A549 treated with dexamethasone at 1 μM for 4 hours (cell line): ENCODE measurements around the gene MATN3. TPM values are rescaled to one million over a fixed set of nuclear protein-coding genes. Genes with fewer than 3 reads are reported as not detected.

Experiments
- total RNA-seq: library from RNA; stranded (reverse); fragments of 200-300 nt; extraction: Qiagen RNA extraction; gene quantifications from 5 replicates; pipeline ENCODE4 v1.2.3, GENCODE V29; 2022

Gene MATN3
- total RNA-seq = 11.0 to 18.8 TPM (median 15.4 TPM) in 5 replicates

GRCh38 chr2:20012282-20013125 is at the start of gene MATN3:
MATN3 (minus strand) TSS chr2:20012668; CDS start chr2:20012631, 37 bp downstream.

GRCh38 chr2:20051532-20052228 is 39.2 kb upstream of the MATN3 start, which contains the start of gene LAPTM4A:
LAPTM4A (minus strand) TSS chr2:20051628; CDS start chr2:20051520, 108 bp downstream.

GRCh38 chr2:19989667-19990415 is 22.6 kb downstream of the MATN3 start, which contains the start of gene WDR35:
WDR35 (minus strand) TSS chr2:19990105; CDS start chr2:19990015, 90 bp downstream.

Other genes with a start within 250 kb of the MATN3 start
- 9.7 to 14.6 TPM (median 11.6 TPM) in 5 replicates for gene TTC32, start 110.7 kb downstream of the MATN3 start, total RNA-seq
- gene WDR35, start 22.6 kb downstream of the MATN3 start, total RNA-seq = 12.1 to 17.6 TPM (median 14.8 TPM) in 5 replicates
- 224 to 286 TPM (median 280 TPM) in 5 replicates for gene LAPTM4A, start 39.0 kb upstream of the MATN3 start, total RNA-seq
- gene SDC1, start 212.5 kb upstream of the MATN3 start, total RNA-seq = 144 to 235 TPM (median 219 TPM) in 5 replicates